ENCODE results near the gene USP36. TPM values are rescaled to one million over a fixed set of nuclear protein-coding genes. Genes with fewer than 3 reads are reported as not detected.

USP36 gene
- total and polyA plus RNA-seq, 12 donors = 13.9 to 69.1 (median 45.5) TPM

DNA sequence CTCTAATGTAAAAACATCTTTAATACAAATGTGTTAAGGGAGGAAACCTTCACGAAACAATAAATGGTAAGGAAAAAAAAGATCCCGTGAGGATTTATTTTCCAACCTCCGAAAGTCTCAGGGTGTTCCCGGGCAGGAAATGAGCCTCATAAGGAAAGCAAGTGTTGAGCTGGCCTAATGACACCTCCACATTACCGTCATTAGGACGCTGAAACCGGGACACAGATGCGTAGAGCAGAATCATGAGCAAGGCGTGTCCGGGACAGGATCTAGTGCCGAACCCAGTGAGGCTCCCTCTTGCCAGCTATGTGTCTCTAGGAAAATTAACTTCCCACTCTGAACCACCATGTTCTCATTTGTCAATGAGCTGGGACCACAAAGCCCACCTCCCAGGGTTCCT lies 35.8 kb downstream of the USP36 start:
- intact Hi-C loops (cut with DNase I) = loop anchor here in 1 of 2 donors (10.0 kb wide), 1 partner anchor 310 kb away; no protein-coding TSS in a partner anchor
- peak in 1 of 7 donors; percentile 30 for DNase-seq
- peak overlapping the region in 2 of 5 donors; percentile 32 to 52 for H3K27ac ChIP-seq
- H3K27me3 ChIP-seq = no peaks in the 10 kb centered on the region
- H3K9me3 ChIP-seq (replicated peaks in 1 of 3) = no peaks in the 10 kb centered on the region
- peaks cover 0 to 73% of the 10 kb centered on the region in 2 donors for H3K36me3 ChIP-seq (replicated peaks in 1 of 2)
- TF ChIP-seq, protein P1, sequence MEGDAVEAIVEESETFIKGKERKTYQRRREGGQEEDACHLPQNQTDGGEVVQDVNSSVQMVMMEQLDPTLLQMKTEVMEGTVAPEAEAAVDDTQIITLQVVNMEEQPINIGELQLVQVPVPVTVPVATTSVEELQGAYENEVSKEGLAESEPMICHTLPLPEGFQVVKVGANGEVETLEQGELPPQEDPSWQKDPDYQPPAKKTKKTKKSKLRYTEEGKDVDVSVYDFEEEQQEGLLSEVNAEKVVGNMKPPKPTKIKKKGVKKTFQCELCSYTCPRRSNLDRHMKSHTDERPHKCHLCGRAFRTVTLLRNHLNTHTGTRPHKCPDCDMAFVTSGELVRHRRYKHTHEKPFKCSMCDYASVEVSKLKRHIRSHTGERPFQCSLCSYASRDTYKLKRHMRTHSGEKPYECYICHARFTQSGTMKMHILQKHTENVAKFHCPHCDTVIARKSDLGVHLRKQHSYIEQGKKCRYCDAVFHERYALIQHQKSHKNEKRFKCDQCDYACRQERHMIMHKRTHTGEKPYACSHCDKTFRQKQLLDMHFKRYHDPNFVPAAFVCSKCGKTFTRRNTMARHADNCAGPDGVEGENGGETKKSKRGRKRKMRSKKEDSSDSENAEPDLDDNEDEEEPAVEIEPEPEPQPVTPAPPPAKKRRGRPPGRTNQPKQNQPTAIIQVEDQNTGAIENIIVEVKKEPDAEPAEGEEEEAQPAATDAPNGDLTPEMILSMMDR (IDR thresholded peaks at IDR 0.05) = no peak
- no peak for TF ChIP-seq POLR2A (IDR thresholded peaks at IDR 0.05)
- no peak overlapping the region for H3K4me3 ChIP-seq
- H3K4me1 ChIP-seq (replicated peaks in 1 of 2) = peaks cover 0 to 3% of the 10 kb centered on the region in 2 donors
- WGBS, 4 donors = 73 to 85% (median 79%) methylated on average over 11 of the region's 11 CpGs

- Histone ChIP-seq H3K27ac (peak overlapping the region in 1 of 5 donors; percentile 18), H3K27me3 (no peaks in the 10 kb centered on the region), H3K4me3 (no peak overlapping the region), H3K9me3 (replicated peaks in 1 of 3) (no peaks in the 10 kb centered on the region), H3K36me3 (replicated peaks in 1 of 2) (peaks cover 0 to 76% of the 10 kb centered on the region in 2 donors), H3K4me1 (replicated peaks in 1 of 2) (peaks cover 0 to 3% of the 10 kb centered on the region in 2 donors)
- DNase-seq = no peak
- intact Hi-C loops (cut with DNase I) = loop anchor here in 1 of 2 donors (10.0 kb wide), 1 partner anchor 309 kb away; no protein-coding TSS in a partner anchor
- 74 to 85% (median 78%) methylated on average over 12 to 21 of the region's 21 CpGs for WGBS, 4 donors
- TF ChIP-seq, protein P1 (IDR thresholded peaks at IDR 0.05) = no peak
- no peak for TF ChIP-seq POLR2A (IDR thresholded peaks at IDR 0.05)
Observed at GRCh38 chr17:78803186-78803845, 37.3 kb downstream of the USP36 start.

GRCh38 chr17:78802459-78802858 lies 38.2 kb downstream of the USP36 start:
- Histone ChIP-seq H3K4me1 (replicated peaks in 1 of 2) (no peaks in the 10 kb centered on the region), H3K4me3 (no peak overlapping the region), H3K9me3 (replicated peaks in 1 of 3) (no peaks in the 10 kb centered on the region), H3K27me3 (no peaks in the 10 kb centered on the region), H3K27ac (no peak overlapping the region), H3K36me3 (replicated peaks in 1 of 2) (peaks cover 0 to 79% of the 10 kb centered on the region in 2 donors)
- intact Hi-C loops (cut with DNase I) = loop anchor here in 1 of 2 donors (10.0 kb wide), 1 partner anchor 308 kb away; no protein-coding TSS in a partner anchor
- 90 to 94% (median 93%) methylated on average over 13 to 14 of the region's 14 CpGs for WGBS, 4 donors
- DNase-seq = no peak
- TF ChIP-seq, protein P1 (IDR thresholded peaks at IDR 0.05) = no peak
- TF ChIP-seq POLR2A (IDR thresholded peaks at IDR 0.05) = no peak

- H3K4me1 ChIP-seq (replicated peaks in 1 of 2) = no peaks in the 10 kb centered on the region
- no peak for TF ChIP-seq POLR2A (IDR thresholded peaks at IDR 0.05)
- TF ChIP-seq, protein P1 (IDR thresholded peaks at IDR 0.05) = no peak
- DNase-seq = no peak
- intact Hi-C loops (cut with DNase I) = loop anchor here in 1 of 2 donors (10.0 kb wide), 1 partner anchor 307 kb away; no protein-coding TSS in a partner anchor
- H3K9me3 ChIP-seq (replicated peaks in 1 of 3) = no peaks in the 10 kb centered on the region
- H3K4me3 ChIP-seq = no peak overlapping the region
- whole genome bisulfite sequencing, 4 donors = 90 to 96% (median 91%) methylated on average over 7 to 30 of the region's 30 CpGs
- no peak overlapping the region for H3K27ac ChIP-seq
- no peaks in the 10 kb centered on the region for H3K27me3 ChIP-seq
- peaks cover 0 to 79% of the 10 kb centered on the region in 2 donors for H3K36me3 ChIP-seq (replicated peaks in 1 of 2)
Observed at GRCh38 chr17:78802008-78802407, 38.6 kb downstream of the USP36 start.

Data from adrenal gland (tissue), 12 donors.